Tibial artery (tissue), 4 donors: ENCODE results near the gene PRXL2B.

ENCODE experiments used
- DNase-seq, 2 donors: peaks; one replicate each; pipeline ENCODE4 v3.0.0-alpha.2; 2019
- H3K27ac ChIP-seq, 2 donors: fragments of 200-600 bp; sonication (generic) in 1 of 2; 1 replicate in 1 of 2; 2 replicates in 1 of 2; pipeline ENCODE4 v1.5.1; 2018 to 2019; ENCODE audit warnings: mild to moderate bottlenecking in 1 of 2
- H3K27me3 ChIP-seq, 2 donors: fragments of 200-600 bp; sonication (generic) in 1 of 2; one replicate each; pipeline versions ENCODE4 v1.5.1 to v1.6.0; 2016 to 2019
- H3K36me3 ChIP-seq, 3 donors: fragments of 200-600 bp; sonication (generic) in 2 of 3; one replicate each; pipeline ENCODE4 v1.5.1; 2016 to 2019; ENCODE audit warnings: mild to moderate bottlenecking in 2 of 3
- H3K4me1 ChIP-seq, 4 donors: fragments of 200-600 bp; sonication (generic) in 2 of 4; 1 replicate in 3 of 4; 2 replicates in 1 of 4; pipeline ENCODE4 v1.5.1; 2016 to 2019
- H3K4me3 ChIP-seq, 2 donors: fragments of 200-600 bp; sonication (generic) in 1 of 2; 1 replicate in 1 of 2; 2 replicates in 1 of 2; pipeline ENCODE4 v1.5.1; 2018 to 2019; ENCODE audit warnings: mild to moderate bottlenecking in 2 of 2
- H3K9me3 ChIP-seq, 3 donors: fragments of 200-600 bp; sonication (generic) in 1 of 3; one replicate each; pipeline ENCODE4 v1.5.1; 2016 to 2019
- intact Hi-C: fragments of 100-400 bp; cut with DNase I; formaldehyde crosslinking; loops from one replicate; pipeline ENCODE4 v1.15.0; 2023; ENCODE audit warnings: low total_unique reads
- TF ChIP-seq, protein P1 (sequence below), 2 experiments: fragments of 200-600 bp in 1 of 2; fragments of 450-650 bp in 1 of 2; IDR thresholded peaks; one replicate each; pipeline ENCODE4 v1.5.1; 2017 to 2019; ENCODE audit warnings: antibody characterized with exemption in 2 of 2, mild to moderate bottlenecking in 1 of 2, moderate library complexity in 1 of 2

PRXL2B gene

DNA sequence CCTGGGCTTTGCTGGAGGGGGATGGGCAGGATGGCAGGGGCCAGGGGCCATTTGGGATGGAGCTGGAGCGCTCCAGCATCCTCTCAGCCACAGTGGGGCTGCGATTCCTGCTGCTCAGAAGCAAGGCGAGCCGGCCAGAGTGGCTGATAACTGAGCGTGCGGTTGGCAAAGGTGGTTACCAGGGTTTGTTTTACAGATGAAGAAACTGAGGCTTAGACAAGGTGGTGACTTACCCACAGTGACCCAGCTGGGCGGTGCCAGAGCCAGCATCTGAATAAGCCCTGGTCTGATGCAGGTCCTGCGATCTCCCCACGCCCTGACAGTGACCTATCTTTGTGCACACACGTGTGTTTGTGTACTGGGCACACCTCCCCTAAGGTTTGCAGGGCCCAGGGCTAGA lies 5.9 kb upstream of the PRXL2B start:
- no peak for DNase-seq
- H3K27ac ChIP-seq, result no peak overlapping the region
- H3K36me3 ChIP-seq, result no peaks in the 10 kb centered on the region
- H3K27me3 ChIP-seq, result peaks cover 0 to 39% of the 10 kb centered on the region in 2 donors
- TF ChIP-seq, protein P1, sequence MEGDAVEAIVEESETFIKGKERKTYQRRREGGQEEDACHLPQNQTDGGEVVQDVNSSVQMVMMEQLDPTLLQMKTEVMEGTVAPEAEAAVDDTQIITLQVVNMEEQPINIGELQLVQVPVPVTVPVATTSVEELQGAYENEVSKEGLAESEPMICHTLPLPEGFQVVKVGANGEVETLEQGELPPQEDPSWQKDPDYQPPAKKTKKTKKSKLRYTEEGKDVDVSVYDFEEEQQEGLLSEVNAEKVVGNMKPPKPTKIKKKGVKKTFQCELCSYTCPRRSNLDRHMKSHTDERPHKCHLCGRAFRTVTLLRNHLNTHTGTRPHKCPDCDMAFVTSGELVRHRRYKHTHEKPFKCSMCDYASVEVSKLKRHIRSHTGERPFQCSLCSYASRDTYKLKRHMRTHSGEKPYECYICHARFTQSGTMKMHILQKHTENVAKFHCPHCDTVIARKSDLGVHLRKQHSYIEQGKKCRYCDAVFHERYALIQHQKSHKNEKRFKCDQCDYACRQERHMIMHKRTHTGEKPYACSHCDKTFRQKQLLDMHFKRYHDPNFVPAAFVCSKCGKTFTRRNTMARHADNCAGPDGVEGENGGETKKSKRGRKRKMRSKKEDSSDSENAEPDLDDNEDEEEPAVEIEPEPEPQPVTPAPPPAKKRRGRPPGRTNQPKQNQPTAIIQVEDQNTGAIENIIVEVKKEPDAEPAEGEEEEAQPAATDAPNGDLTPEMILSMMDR (IDR thresholded peaks at IDR 0.05), result no peak
- no peak overlapping the region for H3K4me3 ChIP-seq
- H3K4me1 ChIP-seq, result peaks cover 0 to 25% (median 9%) of the 10 kb centered on the region in 4 donors
- H3K9me3 ChIP-seq, result no peaks in the 10 kb centered on the region
- intact Hi-C loops, result loop anchor here (10.0 kb wide), 1 partner anchor 166 kb away; the partner anchor contains the start of gene PEX10

DNA sequence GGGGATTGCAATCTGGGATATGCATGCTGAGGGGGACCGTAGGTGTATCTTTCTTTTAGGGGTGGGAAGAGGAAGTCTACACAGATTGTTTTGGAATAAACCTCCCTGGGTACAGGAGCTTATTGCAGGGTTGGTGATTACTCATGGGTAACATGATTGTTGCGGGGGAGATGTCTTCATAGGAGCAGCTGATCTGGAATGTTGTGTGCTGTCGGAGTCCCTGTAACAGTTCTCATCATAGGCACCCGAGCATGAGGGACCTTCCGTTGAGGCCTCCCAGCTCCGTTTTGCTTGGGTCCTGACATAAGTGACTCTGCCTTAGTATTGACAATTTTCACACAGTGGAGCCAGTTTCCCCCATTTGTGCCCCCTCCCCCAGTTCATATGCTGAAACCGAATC lies 4.2 kb upstream of the PRXL2B start:
- TF ChIP-seq, protein P1 (IDR thresholded peaks at IDR 0.05), result no peak
- Histone ChIP-seq H3K9me3 (no peaks in the 10 kb centered on the region), H3K27ac (no peak overlapping the region), H3K4me1 (peaks cover 5 to 33% (median 16%) of the 10 kb centered on the region in 4 donors), H3K36me3 (no peaks in the 10 kb centered on the region), H3K27me3 (peaks cover 0 to 32% of the 10 kb centered on the region in 2 donors), H3K4me3 (no peak overlapping the region)
- no peak for DNase-seq
- intact Hi-C loops, result loop anchor here (10.0 kb wide), 1 partner anchor 168 kb away; the partner anchor contains the start of gene PEX10

DNA sequence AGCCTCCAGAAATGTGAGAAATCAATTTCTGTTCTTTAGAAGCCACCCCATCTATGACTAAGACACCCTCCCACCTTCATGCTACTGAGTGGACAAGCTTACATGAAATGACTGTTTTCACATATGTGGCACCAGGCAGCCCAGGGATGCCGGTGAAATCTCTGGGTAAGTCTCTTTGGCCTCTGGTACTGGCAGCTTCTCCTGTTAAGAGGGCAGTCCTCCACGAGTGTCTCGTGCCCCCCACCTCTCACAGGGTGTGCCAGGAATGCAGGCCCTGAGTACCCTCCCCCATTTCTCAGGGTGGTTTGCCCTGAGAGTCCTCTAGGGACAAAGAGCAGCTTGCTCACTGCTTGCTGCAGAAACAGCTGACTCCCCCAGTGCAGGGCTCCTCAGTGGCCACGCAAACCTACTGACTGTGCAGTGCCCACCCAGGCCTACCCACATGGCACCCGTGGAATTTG lies 3.2 kb upstream of the PRXL2B start:
- Histone ChIP-seq H3K4me1 (peaks cover 5 to 35% (median 19%) of the 10 kb centered on the region in 4 donors), H3K36me3 (no peaks in the 10 kb centered on the region), H3K27ac (no peak overlapping the region), H3K9me3 (no peaks in the 10 kb centered on the region), H3K27me3 (peaks cover 0 to 25% of the 10 kb centered on the region in 2 donors), H3K4me3 (no peak overlapping the region)
- intact Hi-C loops, result loop anchor here (10.0 kb wide), 1 partner anchor 169 kb away; the partner anchor contains the start of gene PEX10
- DNase-seq, result no peak
- TF ChIP-seq, protein P1 (IDR thresholded peaks at IDR 0.05), result no peak

DNA sequence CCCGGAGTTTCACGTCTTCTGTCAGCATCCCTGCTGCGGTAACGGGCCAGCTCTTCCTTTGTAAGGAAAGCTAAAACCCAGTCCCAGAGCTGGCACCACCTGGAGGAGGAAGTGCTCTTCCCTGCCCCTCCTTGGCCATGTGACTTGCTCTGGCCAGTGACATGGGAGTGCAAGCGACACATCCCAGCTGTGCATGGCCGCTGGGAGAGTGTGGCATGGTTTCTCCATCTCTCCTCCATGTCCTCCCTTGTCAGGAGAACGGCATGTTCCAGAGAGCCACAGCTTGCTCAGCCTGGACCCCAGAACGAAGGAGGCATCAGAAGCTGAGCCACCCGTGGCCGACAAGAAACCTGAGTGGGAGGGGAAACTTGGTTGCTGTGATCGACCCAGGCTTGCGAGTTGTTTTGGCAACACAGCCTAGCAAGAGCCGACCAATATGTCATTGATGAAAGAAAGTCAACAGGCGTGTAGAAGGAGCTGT lies 2.7 kb upstream of the PRXL2B start:
- TF ChIP-seq, protein P1 (IDR thresholded peaks at IDR 0.05), result no peak

DNA sequence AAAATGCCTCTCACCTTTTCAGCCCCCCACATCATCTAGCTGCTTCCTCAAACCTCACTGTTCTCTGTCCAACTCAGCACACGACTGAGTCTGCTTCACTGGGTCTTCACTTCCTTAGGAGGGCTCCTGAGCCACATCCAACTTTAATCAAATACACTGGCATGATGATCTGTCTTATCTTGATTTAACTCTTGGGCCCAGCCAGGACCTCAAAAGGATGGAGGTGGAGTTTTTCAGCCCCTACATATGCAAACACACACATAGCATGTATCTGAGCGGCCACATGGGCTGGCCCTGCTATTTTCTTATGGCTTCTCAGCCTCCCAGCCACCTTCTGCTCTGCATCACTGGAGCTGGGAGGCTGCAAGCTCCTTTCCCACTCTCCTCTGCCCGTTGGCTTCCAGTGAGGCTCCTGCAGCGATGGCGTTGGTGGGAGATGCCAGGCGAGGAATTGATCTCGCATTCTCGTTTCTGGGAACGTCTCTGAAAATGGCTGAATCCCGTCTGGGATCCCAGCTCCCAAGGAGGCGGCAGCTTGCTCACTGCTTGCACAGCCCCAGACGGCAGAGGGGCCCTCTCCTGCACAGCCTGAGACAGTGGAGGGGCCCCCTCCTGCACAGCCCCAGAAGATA lies 1.8 kb upstream of the PRXL2B start:
- Histone ChIP-seq H3K36me3 (peaks cover 0 to 11% (median 0%) of the 10 kb centered on the region in 3 donors), H3K4me3 (peak overlapping the region; percentile 93 to 98), H3K9me3 (no peaks in the 10 kb centered on the region), H3K27ac (peak overlapping the region; percentile 91 to 98), H3K27me3 (peaks cover 0 to 17% of the 10 kb centered on the region in 2 donors), H3K4me1 (peaks cover 5 to 37% (median 19%) of the 10 kb centered on the region in 4 donors)
- no peak for DNase-seq
- intact Hi-C loops, result loop anchor here (10.0 kb wide), 1 partner anchor 170 kb away; the partner anchor contains the start of gene PEX10
- TF ChIP-seq, protein P1 (IDR thresholded peaks at IDR 0.05), result no peak

More for the DNA sequence above, 2.7 kb upstream of the PRXL2B start:
- H3K36me3 ChIP-seq, result peaks cover 0 to 2% (median 0%) of the 10 kb centered on the region in 3 donors
- peaks cover 0 to 21% of the 10 kb centered on the region in 2 donors for H3K27me3 ChIP-seq
- H3K4me1 ChIP-seq, result peaks cover 5 to 34% (median 19%) of the 10 kb centered on the region in 4 donors
- intact Hi-C loops, result loop anchor here (10.0 kb wide), 1 partner anchor 169 kb away; the partner anchor contains the start of gene PEX10
- H3K27ac ChIP-seq, result no peak overlapping the region
- no peak overlapping the region for H3K4me3 ChIP-seq
- no peak for DNase-seq
- H3K9me3 ChIP-seq, result no peaks in the 10 kb centered on the region
